NCI-H2227 (cell line): Measurements from ENCODE around the gene PLCE1.
"Not testable (repeated sequence)": the region's sequence is repeated elsewhere in the genome, so short reads cannot be mapped to it uniquely, and the experiment has no call there.

Source experiments
- DNase-seq: peaks from one replicate; lab custom pipeline; 2025; ENCODE audit not compliant: unreplicated experiment; lab: John Stamatoyannopoulos, UW

PLCE1 gene

GRCh38 chr10:93993782-93994437 is at the start of gene PLCE1:
Gene PLCE1 (plus strand): TSS chr10:93993931. CDS start chr10:94031047, 37,116 bp downstream.
- DNase-seq, result peak; percentile 54

DNA sequence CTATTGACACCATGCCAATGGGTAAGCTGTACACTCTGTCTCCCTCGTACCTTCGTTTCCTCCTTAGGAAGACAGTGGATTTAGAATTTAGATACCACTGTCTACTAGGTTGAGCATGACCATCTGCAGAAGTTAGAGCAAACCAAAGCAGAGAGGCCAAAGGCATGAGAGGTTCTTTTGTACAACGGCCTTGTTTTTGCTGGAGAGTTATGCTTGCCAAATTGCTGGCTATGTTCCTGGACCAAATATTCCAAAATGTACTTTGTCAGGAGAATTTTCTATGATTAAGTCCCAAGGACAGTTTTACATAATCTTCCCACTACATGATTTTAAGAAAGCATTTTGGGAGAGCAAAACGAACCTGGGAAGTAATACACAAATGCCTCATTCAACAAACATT is 47.9 kb upstream of the PLCE1 start:
- no peak for DNase-seq

DNA sequence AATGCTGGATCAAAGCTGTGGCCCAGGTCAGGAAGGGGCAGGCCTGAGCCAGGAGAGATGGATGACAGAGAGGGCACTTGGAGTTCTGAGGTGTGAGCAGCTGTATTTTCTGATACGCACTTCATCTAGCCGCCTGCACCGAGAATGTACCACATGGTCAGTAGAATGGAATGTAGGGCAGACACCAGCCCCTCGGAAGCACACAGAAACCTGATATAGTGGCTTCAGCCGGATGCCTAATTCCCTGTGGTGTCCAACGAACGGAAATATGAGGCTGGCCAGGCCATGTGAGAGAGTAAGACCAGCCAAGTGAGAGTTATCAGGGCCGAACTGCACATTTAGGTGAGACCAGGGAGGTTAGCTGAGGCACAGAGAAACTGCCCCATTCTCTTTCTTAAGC is 46.7 kb upstream of the PLCE1 start:
- DNase-seq, result no peak

DNA sequence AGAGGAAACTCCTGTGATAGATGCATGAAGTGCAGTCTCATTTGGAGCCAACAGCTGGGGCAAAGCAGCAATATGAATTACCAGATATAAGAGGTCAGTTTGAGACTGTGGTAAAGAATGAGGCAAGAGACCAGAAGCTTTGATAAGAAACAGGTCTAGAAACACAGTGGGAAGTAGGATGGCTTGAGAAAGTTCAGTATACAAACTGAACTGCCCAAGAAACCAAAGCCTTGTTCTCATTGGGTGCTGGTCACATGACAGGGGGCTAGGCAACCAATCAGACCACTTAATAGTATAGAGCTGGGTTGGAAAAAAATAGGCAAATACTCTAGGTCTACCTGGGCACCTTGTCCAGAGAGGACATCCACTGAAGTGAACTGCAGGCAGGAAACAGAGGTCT is 46.2 kb upstream of the PLCE1 start:
- no peak for DNase-seq

- DNase-seq, result no peak
Observed at GRCh38 chr10:93951905-93952304, 41.8 kb upstream of the PLCE1 start.

DNA sequence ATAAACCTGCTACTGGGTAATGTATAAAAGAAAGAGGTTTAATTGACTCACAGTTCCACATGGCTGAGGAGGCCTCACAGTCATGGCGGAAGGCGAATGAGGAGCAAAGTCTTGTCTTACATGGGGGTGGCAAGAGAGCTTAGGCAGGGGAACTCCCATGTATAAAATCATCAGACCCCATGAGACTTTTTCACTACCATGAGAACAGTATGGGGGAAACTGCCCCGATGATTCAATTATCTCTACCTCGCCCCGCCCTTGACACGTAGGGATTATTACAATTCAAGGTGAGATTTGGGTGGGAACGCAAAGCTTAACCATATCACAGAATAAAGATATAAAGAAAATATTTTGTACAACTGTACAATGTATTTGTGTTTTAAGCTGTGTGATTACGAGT is 39.4 kb upstream of the PLCE1 start:
- DNase-seq, result no peak

DNA sequence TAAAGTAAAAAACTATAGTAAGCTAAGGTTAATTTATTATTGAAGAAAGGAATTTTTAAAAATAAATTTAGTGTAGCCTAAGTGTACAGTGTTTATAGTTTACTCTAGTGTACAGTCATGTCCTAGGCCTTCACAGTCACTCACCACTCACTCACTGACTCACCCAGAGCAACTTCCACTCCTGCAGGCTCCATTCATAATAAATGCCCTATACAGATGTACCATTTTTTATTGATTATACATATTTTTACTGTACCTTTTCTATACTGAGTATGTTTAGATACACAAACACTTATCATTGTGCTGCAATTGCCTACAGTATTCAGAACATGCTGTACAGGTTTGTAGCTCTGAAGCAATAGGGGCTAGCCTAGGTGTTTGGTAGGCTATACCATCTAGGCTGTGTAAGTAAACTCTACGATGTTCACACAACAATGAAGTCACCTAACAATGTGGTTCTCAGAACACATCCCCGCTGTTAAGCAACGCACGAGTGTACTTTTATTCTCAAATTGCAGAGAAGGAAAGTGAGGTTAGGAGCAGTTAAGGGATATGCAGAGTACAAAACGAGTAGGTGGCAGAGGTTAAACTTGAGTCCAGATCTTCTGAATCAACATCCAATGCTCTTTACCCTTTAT is 38.9 kb upstream of the PLCE1 start:
- no peak for DNase-seq

DNA sequence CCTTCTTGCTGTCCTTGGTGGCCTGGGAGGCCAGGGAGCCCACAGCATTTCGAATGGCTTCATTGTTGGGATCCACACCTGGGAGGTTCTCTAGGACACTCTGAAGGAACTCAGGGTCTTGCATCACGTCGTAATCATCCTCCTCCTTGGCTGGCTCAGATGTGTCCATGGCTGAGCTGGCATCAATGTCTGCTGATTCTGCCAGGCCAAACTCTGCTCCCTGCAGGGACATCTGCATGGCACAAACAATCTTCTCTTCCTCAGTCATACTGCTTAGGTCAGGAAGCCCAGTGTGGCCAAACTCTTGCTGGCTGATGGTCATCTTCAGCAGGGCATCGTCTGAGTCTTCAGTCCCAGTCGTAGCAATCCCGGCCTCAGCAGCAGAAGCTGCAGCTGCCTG is 34.9 kb upstream of the PLCE1 start:
- DNase-seq, result no peak

- not testable (repeated sequence) for DNase-seq
Observed at GRCh38 chr10:93960988-93961387, 32.7 kb upstream of the PLCE1 start.

DNA sequence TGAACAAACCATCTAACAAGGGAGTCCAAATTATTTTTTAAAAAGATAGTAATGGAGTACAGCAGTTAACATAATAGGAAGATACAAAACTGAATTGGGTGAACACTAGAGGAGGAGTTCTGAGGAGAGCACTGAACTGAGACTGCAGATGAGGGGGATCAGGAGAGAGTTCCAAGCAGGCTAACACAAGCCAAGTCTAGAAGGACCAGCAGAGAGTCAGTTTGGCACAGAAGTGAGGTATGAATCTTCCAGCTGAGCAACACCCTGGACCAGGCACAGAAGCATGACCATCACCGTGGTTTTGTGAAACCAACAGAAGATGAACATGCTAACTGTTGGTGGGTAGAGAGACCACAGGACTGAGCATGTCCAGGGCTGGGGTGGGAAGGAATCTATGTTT is 30.8 kb upstream of the PLCE1 start:
- no peak for DNase-seq

GRCh38 chr10:93963434-93963833 is 30.3 kb upstream of the PLCE1 start:
- no peak for DNase-seq

DNA sequence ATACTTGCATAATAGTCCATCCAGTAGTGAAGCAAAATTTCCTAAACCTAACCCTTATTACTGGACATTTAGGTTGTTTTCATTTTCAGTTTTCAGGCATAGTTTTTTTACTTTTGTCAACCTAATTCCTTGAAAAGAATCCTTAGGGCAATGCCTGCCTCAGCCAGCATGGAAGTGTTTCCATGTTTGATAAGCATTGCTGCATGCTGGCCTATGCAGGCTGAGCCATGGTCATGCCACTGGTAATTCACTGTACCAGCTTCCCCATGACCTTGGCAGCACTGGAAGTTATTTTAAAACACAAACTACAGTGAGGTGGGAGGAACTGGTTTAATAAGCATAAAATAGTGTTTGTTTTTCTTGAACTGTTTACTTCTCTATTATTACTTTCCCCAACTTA is 27.8 kb upstream of the PLCE1 start:
- no peak for DNase-seq

DNA sequence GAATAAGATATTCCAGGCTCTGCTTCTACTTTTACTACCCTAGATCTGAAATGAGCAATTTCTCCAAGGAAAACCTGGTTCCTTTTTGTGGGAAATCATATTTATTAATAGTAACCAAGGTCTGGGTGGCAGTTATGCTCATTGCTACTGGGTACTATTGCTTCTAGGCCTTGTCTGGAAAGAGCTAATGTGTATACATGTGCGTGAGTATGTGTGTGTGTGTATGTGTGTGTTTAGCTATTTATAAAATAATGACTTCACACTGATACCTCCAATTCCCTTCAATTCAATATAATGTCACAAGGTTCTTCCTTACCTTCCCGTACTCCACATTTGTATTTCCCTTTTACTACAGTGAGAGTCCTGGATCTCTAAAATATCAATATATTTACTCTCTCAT is 26.0 kb upstream of the PLCE1 start:
- DNase-seq, result no peak

- no peak for DNase-seq
Observed at GRCh38 chr10:93968540-93968945, 25.2 kb upstream of the PLCE1 start.

DNA sequence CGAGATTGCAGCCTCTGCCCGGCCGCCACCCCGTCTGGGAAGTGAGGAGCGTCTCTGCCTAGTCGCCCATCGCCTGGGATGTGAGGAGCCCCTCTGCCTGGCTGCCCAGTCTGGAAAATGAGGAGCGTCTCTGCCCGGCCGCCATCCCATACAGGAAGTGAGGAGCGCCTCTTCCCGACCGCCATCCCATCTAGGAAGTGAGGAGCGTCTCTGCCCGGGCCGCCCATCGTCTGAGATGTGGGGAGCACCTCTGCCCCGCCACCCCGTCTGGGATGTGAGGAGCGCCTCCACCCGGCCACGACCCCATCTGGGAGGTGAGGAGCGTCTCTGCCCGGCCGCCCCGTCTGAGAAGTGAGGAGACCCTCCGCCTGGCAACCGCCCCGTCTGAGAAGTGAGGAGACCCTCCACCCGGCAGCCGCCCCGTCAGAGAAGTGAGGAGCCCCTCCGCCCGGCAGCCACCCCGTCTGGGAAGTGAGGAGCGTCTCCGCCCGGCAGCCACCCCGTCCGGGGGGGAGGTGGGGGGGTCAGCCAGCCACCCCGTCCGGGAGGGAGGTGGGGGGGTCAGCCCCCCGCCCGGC is 23.2 kb upstream of the PLCE1 start:
- DNase-seq, result not testable (repeated sequence)

GRCh38 chr10:93973748-93974445 is 19.8 kb upstream of the PLCE1 start:
- DNase-seq, result no peak

DNA sequence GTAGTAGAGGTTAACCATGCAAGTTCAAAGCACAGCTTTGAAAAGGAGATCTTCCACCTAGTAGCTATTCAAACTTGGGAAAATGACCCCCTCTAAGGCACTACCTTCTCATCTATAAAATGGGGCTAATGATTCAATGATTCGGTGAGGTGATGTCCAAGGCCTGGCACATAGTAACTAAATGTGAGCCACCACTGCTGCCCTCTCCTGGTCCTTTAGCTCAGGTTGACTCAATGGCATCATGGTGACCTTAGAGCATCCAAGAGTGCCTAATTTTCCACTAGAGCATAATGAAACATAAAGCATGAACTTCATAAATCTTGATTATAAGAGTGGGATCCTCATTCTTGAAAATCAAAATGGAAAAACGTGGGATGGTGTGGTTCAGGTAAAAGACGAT is 16.3 kb upstream of the PLCE1 start:
- no peak for DNase-seq

DNA sequence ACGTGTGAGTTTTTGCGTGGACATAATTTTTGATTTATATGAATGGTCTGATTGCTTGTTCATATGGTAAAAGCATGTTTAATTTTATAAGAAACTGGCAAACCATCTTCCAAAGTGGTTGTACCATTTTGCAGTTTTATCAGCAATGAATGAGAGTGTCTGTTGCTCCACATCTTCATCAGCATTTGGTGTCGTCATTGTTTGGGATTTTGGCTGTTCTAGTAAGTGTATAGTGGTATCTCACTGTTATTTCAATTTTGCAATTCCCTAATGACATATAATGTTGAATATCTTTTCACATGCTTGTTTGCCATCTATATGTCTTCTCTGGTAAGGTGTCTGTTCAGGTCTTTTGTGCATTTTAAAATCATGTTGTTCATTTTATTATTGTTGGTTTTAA is 13.2 kb upstream of the PLCE1 start:
- DNase-seq, result no peak

GRCh38 chr10:93991114-93991513 is 2.6 kb upstream of the PLCE1 start:
- DNase-seq, result no peak

DNA sequence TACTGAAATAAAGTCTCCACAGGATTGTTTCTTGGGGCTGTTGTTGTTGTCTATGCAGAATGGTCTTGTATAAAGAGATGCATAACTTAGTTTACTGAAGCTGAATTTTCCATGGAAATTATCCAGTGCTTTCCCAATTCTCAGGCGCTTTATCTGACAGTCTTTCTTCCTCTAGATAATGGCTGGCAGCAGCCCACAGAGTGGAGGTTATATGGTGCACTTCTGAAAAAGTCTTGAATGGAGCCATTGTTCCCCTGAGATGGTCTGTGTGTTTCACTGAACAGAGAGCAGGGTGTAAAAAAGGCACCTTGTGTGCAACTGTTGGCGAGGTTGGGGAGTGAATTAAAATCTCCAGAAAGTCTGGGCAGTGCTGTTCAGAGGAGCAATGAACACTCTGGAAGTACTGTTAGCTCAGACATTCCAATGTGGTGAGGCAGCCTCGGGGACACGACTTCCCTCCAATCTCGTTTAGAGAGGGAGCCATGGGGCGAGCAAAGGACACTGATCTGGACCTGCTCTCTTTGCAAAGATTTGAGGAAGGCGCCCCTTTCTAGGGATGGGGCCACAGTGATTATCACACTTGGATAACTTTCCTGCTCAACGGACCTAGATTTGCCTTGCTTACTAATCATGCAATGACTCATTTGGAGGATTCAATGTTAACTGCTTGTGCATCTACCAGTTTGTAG is 2.0 kb upstream of the PLCE1 start:
- DNase-seq, result no peak

DNA sequence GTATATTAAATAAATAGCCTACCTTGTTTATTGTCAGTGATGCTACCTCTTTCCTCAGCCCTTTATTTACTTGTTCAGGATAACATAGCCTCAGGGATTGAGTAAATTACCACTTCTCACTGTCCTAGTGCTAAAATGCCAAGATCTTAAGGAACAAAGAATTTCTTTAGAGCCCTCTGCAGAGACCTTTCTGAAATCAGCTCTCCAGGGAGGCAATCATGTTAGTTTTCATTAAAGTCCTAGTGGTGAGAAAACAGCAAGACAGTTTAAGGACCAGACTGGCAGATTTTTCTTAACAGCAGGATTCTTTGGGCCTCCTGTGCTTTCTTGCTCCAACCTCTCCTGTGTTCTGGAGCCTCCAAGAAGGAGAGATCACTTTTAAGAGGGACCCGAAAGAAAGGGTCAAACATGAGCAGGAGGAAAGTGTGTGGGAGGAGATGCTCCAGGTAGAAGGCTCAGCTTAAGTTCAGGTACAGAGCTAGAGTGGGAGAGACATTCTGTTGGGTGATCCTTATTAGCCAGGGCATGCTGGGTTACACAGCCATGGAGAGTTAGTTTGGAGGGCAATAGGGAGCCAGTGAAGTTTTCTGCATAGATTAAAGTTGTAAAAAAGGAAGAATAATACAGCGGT is 1.2 kb upstream of the PLCE1 start:
- DNase-seq, result no peak
